Keratinocyte (primary cell): ENCODE data around the gene TAF7. TPM values are rescaled to one million over a fixed set of nuclear protein-coding genes. Genes with fewer than 3 reads are reported as not detected.

Experiments used
- DNase-seq: peaks from one replicate; pipeline ENCODE4 v3.0.0-alpha.2; 2011; ENCODE audit warnings: low read depth, missing footprints, low spot score
- FAIRE-seq: peaks from 2 replicates; lab custom pipeline; 2011; peaks lifted over from hg19 to GRCh38; lab: Jason Lieb, UNC
- H2AFZ ChIP-seq: 2 replicates; pipeline ENCODE4 v1.6.0; 2012; ENCODE audit warnings: low read length, control low read depth, inconsistent platforms; ENCODE audit not compliant: control insufficient read depth
- H3K27ac ChIP-seq: 2 replicates; pipeline ENCODE4 v1.5.1; 2011; ENCODE audit warnings: low read length; ENCODE audit not compliant: control insufficient read depth, insufficient read depth
- H3K27me3 ChIP-seq: 3 replicates; pipeline ENCODE4 v1.6.0; 2011; ENCODE audit warnings: low read length; ENCODE audit not compliant: control insufficient read depth, insufficient read depth; ENCODE audit errors: extremely low read depth
- H3K36me3 ChIP-seq, 2 experiments: 2 replicates in 1 of 2; 3 replicates in 1 of 2; pipeline ENCODE4 v1.5.1; 2011; ENCODE audit warnings: low read length in 2 of 2, mild to moderate bottlenecking in 1 of 2; ENCODE audit not compliant: control insufficient read depth in 2 of 2, insufficient read depth in 2 of 2; ENCODE audit errors: extremely low read depth in 1 of 2
- H3K4me1 ChIP-seq: 3 replicates; pipeline ENCODE4 v1.5.1; 2011; ENCODE audit warnings: low read length; ENCODE audit not compliant: control insufficient read depth, insufficient read depth; ENCODE audit errors: extremely low read depth
- H3K4me2 ChIP-seq: 3 replicates; pipeline ENCODE4 v1.6.0; 2011; ENCODE audit warnings: low read depth, low read length; ENCODE audit not compliant: control insufficient read depth, insufficient read depth; ENCODE audit errors: extremely low read depth
- H3K4me3 ChIP-seq, 3 experiments: fragments of 200-600 bp in 1 of 3; sonication (generic) in 1 of 3; 2 replicates in 2 of 3; 3 replicates in 1 of 3; pipeline ENCODE4 v1.5.1; 2011 to 2016; ENCODE audit warnings: low read length in 3 of 3, mild to moderate bottlenecking in 3 of 3, control low read depth in 2 of 3, inconsistent platforms in 1 of 3, low read depth in 1 of 3, mixed read lengths in 1 of 3, mixed run types in 1 of 3, moderate library complexity in 1 of 3; ENCODE audit not compliant: control insufficient read depth in 2 of 3, insufficient read depth in 2 of 3; ENCODE audit errors: extremely low read depth in 1 of 3
- H3K79me2 ChIP-seq: 2 replicates; pipeline ENCODE4 v1.6.0; 2012; ENCODE audit warnings: low read length; ENCODE audit not compliant: control insufficient read depth, insufficient read depth
- H3K9ac ChIP-seq: 3 replicates; pipeline ENCODE4 v1.6.0; 2011; ENCODE audit warnings: low read length; ENCODE audit not compliant: control insufficient read depth, insufficient read depth; ENCODE audit errors: extremely low read depth
- H3K9me1 ChIP-seq: 3 replicates; pipeline ENCODE4 v1.6.0; 2011; ENCODE audit warnings: low read length; ENCODE audit not compliant: control insufficient read depth, insufficient read depth; ENCODE audit errors: extremely low read depth
- H3K9me3 ChIP-seq: 2 replicates; pipeline ENCODE4 v1.5.1; 2012; ENCODE audit warnings: low read depth, low read length; ENCODE audit not compliant: control insufficient read depth
- H4K20me1 ChIP-seq: 3 replicates; pipeline ENCODE4 v1.6.0; 2011; ENCODE audit warnings: low read length; ENCODE audit not compliant: control insufficient read depth, insufficient read depth; ENCODE audit errors: extremely low read depth
- EZH2 ChIP-seq: IDR thresholded peaks from one replicate; pipeline ENCODE4 v1.6.1; 2012; ENCODE audit warnings: inconsistent platforms, mild to moderate bottlenecking, low read length, moderate library complexity
- dilution Hi-C: fragments of 300-500 bp; cut with MboI; formaldehyde crosslinking; loops from one replicate; pipeline ENCODE4 v1.7.0; 2020; ENCODE audit warnings: low sequenced_read_pairs; ENCODE audit not compliant: extremely low pct_ligation_motif_present
- polyA plus RNA-seq, 5 experiments: library from polyadenylated mRNA; depleted of rRNA in 3 of 5; stranded (reverse) in 3 of 5; stranded (forward) in 1 of 5; unstranded in 1 of 5; fragments of >200 nt; gene quantifications; 1 replicate in 1 of 5; 2 replicates in 3 of 5; 3 replicates in 1 of 5; pipeline versions ENCODE4 v1.2.1 to v1.2.3, GENCODE V29; 2011 to 2012; ENCODE audit warnings: missing spikeins in 2 of 5, low read depth in 1 of 5, low replicate concordance in 1 of 5
- TF ChIP-seq, protein P1 (sequence below), 3 experiments: IDR thresholded peaks in 1 of 3; conservative IDR thresholded peaks in 1 of 3; optimal IDR thresholded peaks in 1 of 3; 2 replicates in 2 of 3; 3 replicates in 1 of 3; pipeline versions ENCODE3 to v1.5.1; 2011; ENCODE audit warnings: low read length in 3 of 3, mild to moderate bottlenecking in 3 of 3, moderate library complexity in 2 of 3, control low read depth in 1 of 3, inconsistent platforms in 1 of 3; ENCODE audit not compliant: insufficient read depth in 2 of 3; ENCODE audit errors: extremely low read depth in 1 of 3

Gene TAF7
- polyA plus RNA-seq, 1 donor (not counting 4 experiments of a cell fraction or from before 2014, with no cell fraction given) = 58.9 TPM

DNA sequence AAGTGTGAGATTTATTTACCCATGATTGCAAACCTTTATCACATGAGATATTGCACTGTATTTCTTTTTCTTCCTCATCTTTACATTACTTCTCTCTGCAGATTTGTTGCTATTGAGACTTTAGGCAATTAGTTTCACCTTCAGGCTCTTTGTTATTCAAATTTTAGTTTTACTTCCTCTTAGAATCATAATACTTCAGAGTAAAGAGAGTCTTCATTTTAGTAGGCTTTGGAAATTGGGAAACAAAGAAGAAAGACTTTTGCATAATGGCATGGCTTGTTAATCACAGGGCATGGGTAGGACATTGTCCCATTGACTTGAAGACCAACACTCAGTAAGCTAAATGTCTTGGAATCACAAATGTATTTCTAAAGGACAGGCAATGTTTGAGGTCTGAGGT is 42.1 kb upstream of the TAF7 start:
- no peak for FAIRE-seq
- Histone ChIP-seq H4K20me1 (no peaks in the 10 kb centered on the region), H3K9ac (no peak overlapping the region), H3K4me3 (no peak overlapping the region), H2AFZ (no peak overlapping the region), H3K36me3 (no peaks in the 10 kb centered on the region), H3K4me1 (no peaks in the 10 kb centered on the region), H3K9me1 (no peaks in the 10 kb centered on the region), H3K9me3 (peaks cover 24% of the 10 kb centered on the region), H3K4me2 (no peak overlapping the region), H3K27ac (no peak overlapping the region), H3K27me3 (peaks cover 40% of the 10 kb centered on the region), H3K79me2 (no peaks in the 10 kb centered on the region)
- TF ChIP-seq, protein P1, sequence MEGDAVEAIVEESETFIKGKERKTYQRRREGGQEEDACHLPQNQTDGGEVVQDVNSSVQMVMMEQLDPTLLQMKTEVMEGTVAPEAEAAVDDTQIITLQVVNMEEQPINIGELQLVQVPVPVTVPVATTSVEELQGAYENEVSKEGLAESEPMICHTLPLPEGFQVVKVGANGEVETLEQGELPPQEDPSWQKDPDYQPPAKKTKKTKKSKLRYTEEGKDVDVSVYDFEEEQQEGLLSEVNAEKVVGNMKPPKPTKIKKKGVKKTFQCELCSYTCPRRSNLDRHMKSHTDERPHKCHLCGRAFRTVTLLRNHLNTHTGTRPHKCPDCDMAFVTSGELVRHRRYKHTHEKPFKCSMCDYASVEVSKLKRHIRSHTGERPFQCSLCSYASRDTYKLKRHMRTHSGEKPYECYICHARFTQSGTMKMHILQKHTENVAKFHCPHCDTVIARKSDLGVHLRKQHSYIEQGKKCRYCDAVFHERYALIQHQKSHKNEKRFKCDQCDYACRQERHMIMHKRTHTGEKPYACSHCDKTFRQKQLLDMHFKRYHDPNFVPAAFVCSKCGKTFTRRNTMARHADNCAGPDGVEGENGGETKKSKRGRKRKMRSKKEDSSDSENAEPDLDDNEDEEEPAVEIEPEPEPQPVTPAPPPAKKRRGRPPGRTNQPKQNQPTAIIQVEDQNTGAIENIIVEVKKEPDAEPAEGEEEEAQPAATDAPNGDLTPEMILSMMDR (optimal IDR thresholded peaks at IDR 0.05 in 1 of 3, IDR thresholded peaks at IDR 0.05 in 1 of 3, conservative IDR thresholded peaks at IDR 0.05 in 1 of 3; ENCODE audit: extremely low read depth in 1 of 3, insufficient read depth in 2 of 3, low read length in 3 of 3) = no peak
- TF ChIP-seq EZH2 = no peak
- dilution Hi-C loops = no loop called here
- DNase-seq = no peak

DNA sequence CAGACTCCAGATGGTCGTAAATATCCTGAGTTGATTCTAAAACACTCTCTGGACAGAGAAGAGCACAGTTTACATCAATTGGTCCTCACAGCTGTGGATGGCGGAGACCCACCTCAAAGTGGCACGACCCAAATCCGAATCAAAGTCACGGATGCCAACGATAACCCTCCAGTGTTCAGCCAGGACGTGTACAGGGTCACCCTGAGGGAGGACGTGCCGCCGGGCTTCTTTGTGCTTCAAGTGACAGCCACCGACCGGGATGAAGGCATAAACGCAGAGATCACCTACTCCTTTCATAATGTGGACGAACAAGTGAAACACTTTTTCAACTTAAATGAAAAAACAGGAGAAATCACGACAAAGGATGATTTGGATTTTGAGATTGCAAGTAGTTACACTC is 40.1 kb upstream of the TAF7 start:
- Histone ChIP-seq H3K4me3 (no peak overlapping the region), H3K4me1 (no peaks in the 10 kb centered on the region), H3K36me3 (no peaks in the 10 kb centered on the region), H3K9me1 (no peaks in the 10 kb centered on the region), H3K79me2 (no peaks in the 10 kb centered on the region), H4K20me1 (no peaks in the 10 kb centered on the region), H2AFZ (no peak overlapping the region), H3K27ac (no peak overlapping the region), H3K9ac (no peak overlapping the region), H3K9me3 (peaks cover 22% of the 10 kb centered on the region), H3K27me3 (peaks cover 41% of the 10 kb centered on the region), H3K4me2 (no peak overlapping the region)
- dilution Hi-C loops = no loop called here
- TF ChIP-seq EZH2 = no peak
- TF ChIP-seq, protein P1 (optimal IDR thresholded peaks at IDR 0.05 in 1 of 3, IDR thresholded peaks at IDR 0.05 in 1 of 3, conservative IDR thresholded peaks at IDR 0.05 in 1 of 3; ENCODE audit: extremely low read depth in 1 of 3, insufficient read depth in 2 of 3, low read length in 3 of 3) = no peak
- no peak for DNase-seq
- FAIRE-seq = no peak
